PC-9 (cell line): ENCODE results near the gene ST3GAL6. TPM values are rescaled to one million over a fixed set of nuclear protein-coding genes. Genes with fewer than 3 reads are reported as not detected.

Experiments used
- BruUV-seq: library from RNA; stranded (reverse); fragments of 400-500 nt; replicated peaks from 2 replicates; lab custom pipeline; 2021; lab: Mats Ljungman, UMichigan
- CTCF ChIA-PET: fragments of 300-600 bp; sonication (Branson Sonifier 250); formaldehyde crosslinking; loops from one replicate; lab custom pipeline; 2022; ENCODE audit warnings: antibody characterized with exemption; lab: Charles Lee
- POLR2A ChIA-PET: fragments of 300-600 bp; sonication (Branson Sonifier 250); formaldehyde crosslinking; loops from one replicate; lab custom pipeline; 2022; ENCODE audit warnings: antibody characterized with exemption; ENCODE audit not compliant: unreplicated experiment; lab: Charles Lee
- DNase-seq, 2 experiments: peaks; one replicate each; pipeline versions ENCODE4 v3.0.0 to v3.0.0-alpha.2; 2015 to 2022; ENCODE audit warnings: mixed read lengths in 1 of 2
- H2AFZ ChIP-seq: fragments of 200-600 bp; sonication (generic); 2 replicates; pipeline ENCODE4 v1.8.1; 2017; ENCODE audit warnings: antibody characterized with exemption
- H3F3A ChIP-seq: fragments of 200-600 bp; sonication (generic); 2 replicates; pipeline ENCODE4 v1.8.1; 2017; ENCODE audit warnings: antibody characterized with exemption, mild to moderate bottlenecking, low read depth; ENCODE audit not compliant: insufficient read depth
- H3K27ac ChIP-seq: fragments of 200-600 bp; sonication (generic); 2 replicates; pipeline ENCODE4 v1.6.1; 2016; ENCODE audit warnings: mixed run types
- H3K27me3 ChIP-seq: fragments of 200-600 bp; sonication (generic); 2 replicates; pipeline ENCODE4 v1.6.1; 2016; ENCODE audit warnings: low read depth, mixed run types; ENCODE audit not compliant: insufficient read depth
- H3K36me3 ChIP-seq: fragments of 200-600 bp; sonication (generic); 2 replicates; pipeline ENCODE4 v1.6.1; 2016; ENCODE audit warnings: low read depth, mixed run types
- H3K4me1 ChIP-seq: fragments of 200-600 bp; sonication (generic); replicated peaks from 2 replicates; pipeline ENCODE4 v1.6.1; 2016; ENCODE audit warnings: mixed run types; ENCODE audit not compliant: insufficient read depth
- H3K4me2 ChIP-seq: fragments of 200-600 bp; sonication (generic); 2 replicates; pipeline ENCODE4 v1.6.1; 2017; ENCODE audit warnings: mixed run types
- H3K4me3 ChIP-seq: fragments of 200-600 bp; sonication (generic); 2 replicates; pipeline ENCODE4 v1.6.1; 2016; ENCODE audit warnings: mixed run types
- H3K79me2 ChIP-seq: fragments of 200-600 bp; sonication (generic); 2 replicates; pipeline ENCODE4 v1.6.1; 2017; ENCODE audit warnings: low read depth, mixed run types
- H3K9me2 ChIP-seq: fragments of 200-600 bp; sonication (generic); 2 replicates; pipeline ENCODE4 v1.8.1; 2017; ENCODE audit warnings: mild to moderate bottlenecking; ENCODE audit not compliant: insufficient read depth
- H3K9me3 ChIP-seq: fragments of 200-600 bp; sonication (generic); 2 replicates; pipeline ENCODE4 v1.8.1; 2016; ENCODE audit warnings: low read depth; ENCODE audit not compliant: insufficient read depth
- H4K20me1 ChIP-seq: fragments of 200-600 bp; sonication (generic); 2 replicates; pipeline ENCODE4 v1.8.1; 2017; ENCODE audit not compliant: insufficient read depth
- EZH2 ChIP-seq: fragments of 200-600 bp; sonication (generic); IDR thresholded peaks from 2 replicates; pipeline ENCODE4 v1.8.0; 2017; ENCODE audit warnings: antibody characterized with exemption, low read depth
- intact Hi-C: fragments of 100-400 bp; cut with micrococcal nuclease; formaldehyde crosslinking; loops from one replicate; pipeline ENCODE4 v1.10.0; 2022; ENCODE audit not compliant: unreplicated experiment
- total RNA-seq: library from RNA; stranded (reverse); gene quantifications from 2 replicates; pipeline ENCODE4 v1.2.3, GENCODE V29; 2021
- TF ChIP-seq, protein P1 (sequence below): fragments of 200-600 bp; sonication (generic); conservative IDR thresholded peaks from 2 replicates; pipeline ENCODE4 v1.6.1; 2017; ENCODE audit warnings: mixed run types, antibody characterized with exemption, mild to moderate bottlenecking, moderate library complexity

ST3GAL6 gene
- total RNA-seq, 1 experiment from 2014 or later, result 5.4 TPM

DNA sequence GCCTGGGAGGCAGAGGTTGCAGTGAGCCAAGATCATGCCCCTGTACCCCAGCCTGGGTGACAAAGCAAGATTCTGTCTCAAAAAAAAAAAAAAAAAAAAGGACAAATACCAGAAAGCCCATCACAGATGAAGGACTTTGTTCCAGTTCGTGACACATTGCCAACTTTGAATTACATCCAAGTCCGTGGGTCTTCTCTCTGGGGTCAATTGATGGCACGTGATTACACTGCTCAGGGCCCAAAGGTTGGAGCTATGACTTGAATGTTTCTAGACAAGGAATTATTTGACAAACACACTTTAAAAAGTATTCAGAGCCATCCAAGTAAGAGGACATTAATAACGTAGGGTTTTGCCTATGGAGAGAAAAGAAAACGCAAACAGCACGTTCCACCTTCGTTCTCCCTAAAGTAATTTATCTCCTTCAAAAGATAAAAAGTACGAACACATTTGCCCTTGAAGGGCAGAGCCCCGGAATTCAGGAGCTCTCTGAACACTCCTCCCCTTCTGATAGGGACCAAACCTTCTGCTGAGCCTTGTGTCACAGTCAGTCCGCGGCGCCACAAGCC is 31.3 kb upstream of the ST3GAL6 start:
- no TSS peak for BruUV-seq
- H3K9me3 ChIP-seq, result no peaks in the 10 kb centered on the region
- H3K4me3 ChIP-seq, result peak overlapping the region; percentile 73
- no peak for DNase-seq
- H3K4me1 ChIP-seq, result peaks cover 27% of the 10 kb centered on the region
- H3F3A ChIP-seq, result no peaks in the 10 kb centered on the region; the same call in 1 of the 2 replicates
- no peak overlapping the region for H3K27ac ChIP-seq
- H3K4me2 ChIP-seq, result peak overlapping the region; percentile 88
- H3K9me2 ChIP-seq, result no peaks in the 10 kb centered on the region
- H3K36me3 ChIP-seq, result no peaks in the 10 kb centered on the region
- CTCF ChIA-PET, result interaction anchor here (0.6 to 1.0 kb wide), 3 partner anchors 81 to 385 kb away, joined by 3 to 4 read pairs (median 3); no protein-coding TSS in a partner anchor
- TF ChIP-seq EZH2, result no peak
- TF ChIP-seq, protein P1, sequence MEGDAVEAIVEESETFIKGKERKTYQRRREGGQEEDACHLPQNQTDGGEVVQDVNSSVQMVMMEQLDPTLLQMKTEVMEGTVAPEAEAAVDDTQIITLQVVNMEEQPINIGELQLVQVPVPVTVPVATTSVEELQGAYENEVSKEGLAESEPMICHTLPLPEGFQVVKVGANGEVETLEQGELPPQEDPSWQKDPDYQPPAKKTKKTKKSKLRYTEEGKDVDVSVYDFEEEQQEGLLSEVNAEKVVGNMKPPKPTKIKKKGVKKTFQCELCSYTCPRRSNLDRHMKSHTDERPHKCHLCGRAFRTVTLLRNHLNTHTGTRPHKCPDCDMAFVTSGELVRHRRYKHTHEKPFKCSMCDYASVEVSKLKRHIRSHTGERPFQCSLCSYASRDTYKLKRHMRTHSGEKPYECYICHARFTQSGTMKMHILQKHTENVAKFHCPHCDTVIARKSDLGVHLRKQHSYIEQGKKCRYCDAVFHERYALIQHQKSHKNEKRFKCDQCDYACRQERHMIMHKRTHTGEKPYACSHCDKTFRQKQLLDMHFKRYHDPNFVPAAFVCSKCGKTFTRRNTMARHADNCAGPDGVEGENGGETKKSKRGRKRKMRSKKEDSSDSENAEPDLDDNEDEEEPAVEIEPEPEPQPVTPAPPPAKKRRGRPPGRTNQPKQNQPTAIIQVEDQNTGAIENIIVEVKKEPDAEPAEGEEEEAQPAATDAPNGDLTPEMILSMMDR, result no peak
- no peaks in the 10 kb centered on the region for H4K20me1 ChIP-seq
- H2AFZ ChIP-seq, result peak overlapping the region; percentile 95
- POLR2A ChIA-PET, result interaction anchor here (0.6 kb wide), 1 partner anchor 84 kb away, joined by 3 read pairs; no protein-coding TSS in a partner anchor
- H3K79me2 ChIP-seq, result 0 out of 2 replicates have a peak, but pooled peaks cover 3% of the 10 kb centered on the region
- no peaks in the 10 kb centered on the region for H3K27me3 ChIP-seq
- intact Hi-C loops, result loop anchor here (2.0 to 10.0 kb wide), 3 partner anchors 53 to 397 kb away; no protein-coding TSS in a partner anchor

DNA sequence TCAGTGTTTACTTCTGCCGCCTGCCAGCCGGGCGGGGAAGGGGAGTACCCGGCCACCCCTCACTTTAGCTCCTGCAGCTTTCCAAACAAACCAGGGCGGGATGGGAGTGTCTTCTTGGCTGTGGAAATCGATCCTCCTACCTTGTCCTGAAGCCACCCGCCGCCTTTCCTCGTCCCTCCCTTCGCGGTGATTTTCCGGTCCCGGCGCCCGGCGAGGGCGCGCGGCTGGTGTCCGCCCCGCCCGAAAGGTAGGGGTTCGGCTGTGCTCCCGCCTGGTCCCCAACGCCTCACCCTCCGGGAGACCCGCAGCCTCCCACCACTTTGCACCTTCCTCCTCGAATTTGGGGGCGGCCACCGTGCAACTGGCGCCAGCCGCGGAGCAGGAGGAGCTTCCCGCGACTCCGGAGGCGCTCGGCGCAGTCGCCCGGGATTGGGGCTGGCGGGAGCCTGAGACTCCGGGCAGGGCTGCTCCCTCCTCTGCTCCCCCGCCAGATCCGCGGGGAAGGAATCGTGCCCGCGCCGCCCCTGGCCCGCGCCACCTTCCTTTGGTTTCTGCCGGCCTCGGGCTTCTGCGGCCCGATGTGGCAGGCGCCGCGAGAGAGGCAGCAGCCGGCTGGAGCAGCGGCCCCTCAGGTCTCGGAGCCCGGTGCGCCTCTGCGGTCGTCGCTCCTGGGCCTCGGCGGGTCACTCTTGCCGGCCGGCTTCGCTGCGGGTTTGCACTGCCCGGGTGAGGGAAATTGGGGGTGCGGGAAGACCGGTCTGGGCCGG is 30.7 kb upstream of the ST3GAL6 start:
- Histone ChIP-seq H3K4me2 (peak overlapping the region; percentile 88), H2AFZ (peak overlapping the region; percentile 95), H3K4me3 (peak overlapping the region; percentile 73), H4K20me1 (no peaks in the 10 kb centered on the region), H3K27ac (no peak overlapping the region), H3K36me3 (no peaks in the 10 kb centered on the region), H3K9me3 (no peaks in the 10 kb centered on the region), H3K27me3 (no peaks in the 10 kb centered on the region), H3K79me2 (0 out of 2 replicates have a peak, but pooled peaks cover 3% of the 10 kb centered on the region), H3F3A (no peaks in the 10 kb centered on the region; the same call in 1 of the 2 replicates), H3K4me1 (peaks cover 27% of the 10 kb centered on the region), H3K9me2 (no peaks in the 10 kb centered on the region)
- intact Hi-C loops, result loop anchor here (2.0 to 10.0 kb wide), 3 partner anchors 52 to 398 kb away; no protein-coding TSS in a partner anchor
- TF ChIP-seq, protein P1, result no peak
- TF ChIP-seq EZH2, result no peak
- ChIA-PET CTCF (interaction anchor here (0.6 to 1.0 kb wide), 2 partner anchors 130 to 386 kb away, joined by 3 read pairs; no protein-coding TSS in a partner anchor), POLR2A (interaction anchor here (0.6 kb wide), 1 partner anchor 83 kb away, joined by 3 read pairs; no protein-coding TSS in a partner anchor)
- no TSS peak for BruUV-seq
- DNase-seq, result peak; percentile 50 to 64
